ENCODE results near the gene HRH2. TPM values are rescaled to one million over a fixed set of nuclear protein-coding genes. Genes with fewer than 3 reads are reported as not detected.
A peak's percentile ranks its signal among the peaks of the same experiment; 100 is the strongest.

Gene HRH2
- total and polyA plus RNA-seq, 4 donors, result 2.6 to 3.9 (median 3.5) TPM

DNA sequence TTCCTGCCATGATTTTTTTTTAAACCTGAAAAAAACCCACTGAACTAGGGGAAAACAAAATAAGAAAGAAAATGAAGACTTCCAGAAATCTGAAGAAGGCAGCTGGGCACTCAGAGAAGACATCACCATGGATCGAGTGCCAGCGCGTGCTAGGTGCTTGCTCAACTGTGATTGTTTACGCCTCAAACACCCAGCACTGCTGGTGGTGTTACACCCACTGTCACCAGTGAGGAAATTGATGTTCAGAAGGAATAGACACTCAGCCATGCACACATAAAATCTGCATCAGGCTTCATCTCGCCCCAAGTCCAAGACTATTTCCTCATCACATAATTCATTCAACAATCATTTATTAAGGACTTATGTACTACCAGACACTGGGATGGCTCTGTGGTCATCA lies 82.1 kb downstream of the HRH2 start:
- Histone ChIP-seq H3K4me1 (ENCODE audit: control insufficient read depth, insufficient read depth, low read length) (peaks cover 6% of the 10 kb centered on the region), H3K27ac (ENCODE audit: low read depth, low read length) (no peak overlapping the region), H3K36me3 (ENCODE audit: control insufficient read depth, insufficient read depth, low read length) (no peaks in the 10 kb centered on the region), H3K9me3 (ENCODE audit: control insufficient read depth, insufficient read depth, low read length) (no peaks in the 10 kb centered on the region), H3K27me3 (ENCODE audit: control insufficient read depth, insufficient read depth, low read length) (no peaks in the 10 kb centered on the region), H3K4me3 (ENCODE audit: low read depth, low read length) (no peak overlapping the region)
- peak in 1 of 6 donors; percentile 5 for DNase-seq (ENCODE audit: low read depth in 4 of 6, low spot score in 6 of 6)
- 38% methylated on average over 4 of the region's 5 CpGs for WGBS (ENCODE audit: insufficient coverage)

DNA sequence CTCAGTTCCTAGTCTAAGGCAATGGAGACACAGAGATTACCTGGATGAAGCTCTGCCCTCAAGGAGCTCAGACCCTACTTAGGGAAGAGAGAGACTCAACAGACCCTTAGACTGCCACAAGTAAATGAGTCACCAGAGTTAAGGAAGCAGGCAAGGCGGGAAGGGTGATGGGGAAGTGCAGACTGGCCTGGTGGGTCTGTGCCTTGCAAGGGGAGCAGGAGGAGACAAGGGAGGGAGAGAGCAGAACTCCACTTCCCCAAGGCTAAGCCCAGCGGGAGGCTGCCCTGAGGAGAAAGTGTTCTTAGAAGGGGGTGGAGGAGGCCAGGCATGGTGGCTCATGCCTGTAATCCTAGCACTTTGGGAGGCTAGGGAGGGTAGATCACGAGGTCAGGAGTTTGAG lies 83.7 kb downstream of the HRH2 start:
- H3K4me3 ChIP-seq (ENCODE audit: low read depth, low read length), result no peak overlapping the region
- H3K4me1 ChIP-seq (ENCODE audit: control insufficient read depth, insufficient read depth, low read length), result peaks cover 6% of the 10 kb centered on the region
- DNase-seq (ENCODE audit: low read depth in 4 of 6, low spot score in 6 of 6), result no peak
- H3K27me3 ChIP-seq (ENCODE audit: control insufficient read depth, insufficient read depth, low read length), result no peaks in the 10 kb centered on the region
- H3K27ac ChIP-seq (ENCODE audit: low read depth, low read length), result no peak overlapping the region
- WGBS (ENCODE audit: insufficient coverage), result 89% methylated on average over 3 of the region's 3 CpGs
- H3K36me3 ChIP-seq (ENCODE audit: control insufficient read depth, insufficient read depth, low read length), result no peaks in the 10 kb centered on the region
- no peaks in the 10 kb centered on the region for H3K9me3 ChIP-seq (ENCODE audit: control insufficient read depth, insufficient read depth, low read length)

DNA sequence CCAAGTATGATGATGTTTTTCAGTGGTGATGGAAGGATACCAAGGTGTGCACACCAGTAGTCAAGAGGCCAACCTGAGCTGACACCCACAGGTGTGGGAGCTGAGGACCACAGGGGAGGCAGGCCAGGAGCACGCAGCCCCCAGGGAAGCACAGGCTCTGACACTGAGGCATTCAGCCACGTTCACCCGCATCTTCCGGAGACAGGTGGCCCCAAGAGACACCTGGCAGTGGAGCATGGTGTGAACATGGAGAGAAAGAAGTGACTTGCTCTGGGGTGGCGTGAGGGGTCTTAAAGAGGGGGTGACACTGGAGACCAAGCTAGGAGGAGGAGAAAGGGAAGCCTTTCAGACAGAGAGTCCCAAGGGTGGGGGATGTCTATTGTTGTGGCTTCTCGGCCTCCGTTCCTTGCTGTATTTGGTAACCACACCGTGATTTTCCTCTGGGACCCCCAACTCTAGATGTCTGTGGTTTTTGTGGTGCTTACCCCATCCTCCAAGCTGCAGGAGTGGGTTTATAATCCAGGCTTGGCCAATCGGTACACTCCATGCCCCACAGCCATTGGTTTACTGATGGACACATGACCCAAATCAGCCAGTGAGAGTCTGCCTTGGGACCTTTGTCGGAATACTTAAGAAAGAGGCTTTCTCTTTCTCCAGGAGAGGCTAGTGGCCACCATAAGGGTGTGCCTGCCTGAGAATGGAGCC lies 84.6 kb downstream of the HRH2 start:
- H3K36me3 ChIP-seq (ENCODE audit: control insufficient read depth, insufficient read depth, low read length), result no peaks in the 10 kb centered on the region
- no peaks in the 10 kb centered on the region for H3K27me3 ChIP-seq (ENCODE audit: control insufficient read depth, insufficient read depth, low read length)
- H3K4me1 ChIP-seq (ENCODE audit: control insufficient read depth, insufficient read depth, low read length), result peaks cover 6% of the 10 kb centered on the region
- 75% methylated on average over 8 of the region's 10 CpGs for WGBS (ENCODE audit: insufficient coverage)
- no peaks in the 10 kb centered on the region for H3K9me3 ChIP-seq (ENCODE audit: control insufficient read depth, insufficient read depth, low read length)
- no peak overlapping the region for H3K4me3 ChIP-seq (ENCODE audit: low read depth, low read length)
- no peak for DNase-seq (ENCODE audit: low read depth in 4 of 6, low spot score in 6 of 6)
- no peak overlapping the region for H3K27ac ChIP-seq (ENCODE audit: low read depth, low read length)

DNA sequence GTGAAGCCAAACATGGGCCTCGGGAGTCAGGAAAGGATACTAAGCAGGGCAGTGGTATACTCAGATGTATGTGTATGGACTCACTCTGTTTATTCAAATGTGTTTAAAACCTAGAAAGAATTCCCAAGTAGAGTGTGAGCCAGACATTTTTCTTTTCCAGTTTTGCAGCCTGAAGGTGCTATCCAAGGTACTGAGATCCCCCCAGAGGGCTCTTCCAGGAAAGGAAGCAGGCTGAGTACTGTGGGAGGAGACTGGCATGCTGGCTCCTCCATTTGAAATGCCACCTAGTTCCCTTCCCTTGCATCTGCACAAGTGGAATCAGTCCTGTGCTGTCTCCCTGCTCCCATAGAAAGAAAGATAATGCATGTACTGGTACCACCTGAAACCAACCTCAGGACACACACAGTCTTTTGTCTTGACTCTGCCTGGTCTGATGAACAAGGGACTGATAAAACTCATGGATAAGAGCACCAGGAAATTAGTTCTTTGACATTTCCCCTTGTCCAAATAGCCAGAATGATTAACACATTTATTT lies 85.9 kb downstream of the HRH2 start:
- H3K27ac ChIP-seq (ENCODE audit: low read depth, low read length), result no peak overlapping the region
- no peaks in the 10 kb centered on the region for H3K36me3 ChIP-seq (ENCODE audit: control insufficient read depth, insufficient read depth, low read length)
- no peaks in the 10 kb centered on the region for H3K27me3 ChIP-seq (ENCODE audit: control insufficient read depth, insufficient read depth, low read length)
- peak in 2 of 6 donors; percentile 29 to 46 for DNase-seq (ENCODE audit: low read depth in 4 of 6, low spot score in 6 of 6)
- peaks cover 6% of the 10 kb centered on the region for H3K4me1 ChIP-seq (ENCODE audit: control insufficient read depth, insufficient read depth, low read length)
- WGBS (ENCODE audit: insufficient coverage), result 90% methylated on average over 1 of the region's 1 CpG
- no peaks in the 10 kb centered on the region for H3K9me3 ChIP-seq (ENCODE audit: control insufficient read depth, insufficient read depth, low read length)
- no peak overlapping the region for H3K4me3 ChIP-seq (ENCODE audit: low read depth, low read length)

DNA sequence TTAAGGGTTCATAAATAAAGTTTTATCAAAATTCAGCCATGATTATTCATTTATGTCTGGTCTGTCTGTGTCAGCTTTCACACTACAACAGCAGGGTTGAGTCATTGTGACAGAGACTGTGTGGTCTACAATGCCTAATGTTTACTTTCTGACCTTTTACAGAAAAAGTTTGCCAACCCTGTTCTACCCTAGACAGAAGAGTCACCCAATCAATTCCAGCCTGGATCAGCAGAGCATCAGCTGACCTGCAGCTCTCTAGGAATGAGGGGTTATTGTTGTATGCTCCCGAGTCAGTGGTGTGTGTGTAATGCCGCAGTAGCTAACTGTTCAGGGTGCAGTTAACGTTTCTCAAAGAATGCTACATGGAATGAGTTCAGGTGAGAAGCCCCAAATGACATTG lies 87.3 kb downstream of the HRH2 start:
- DNase-seq (ENCODE audit: low read depth in 4 of 6, low spot score in 6 of 6), result no peak
- H3K36me3 ChIP-seq (ENCODE audit: control insufficient read depth, insufficient read depth, low read length), result no peaks in the 10 kb centered on the region
- no peaks in the 10 kb centered on the region for H3K27me3 ChIP-seq (ENCODE audit: control insufficient read depth, insufficient read depth, low read length)
- no peaks in the 10 kb centered on the region for H3K9me3 ChIP-seq (ENCODE audit: control insufficient read depth, insufficient read depth, low read length)
- WGBS (ENCODE audit: insufficient coverage), result 10% methylated on average over 2 of the region's 3 CpGs
- H3K4me1 ChIP-seq (ENCODE audit: control insufficient read depth, insufficient read depth, low read length), result no peaks in the 10 kb centered on the region
- H3K27ac ChIP-seq (ENCODE audit: low read depth, low read length), result no peak overlapping the region
- no peak overlapping the region for H3K4me3 ChIP-seq (ENCODE audit: low read depth, low read length)

DNA sequence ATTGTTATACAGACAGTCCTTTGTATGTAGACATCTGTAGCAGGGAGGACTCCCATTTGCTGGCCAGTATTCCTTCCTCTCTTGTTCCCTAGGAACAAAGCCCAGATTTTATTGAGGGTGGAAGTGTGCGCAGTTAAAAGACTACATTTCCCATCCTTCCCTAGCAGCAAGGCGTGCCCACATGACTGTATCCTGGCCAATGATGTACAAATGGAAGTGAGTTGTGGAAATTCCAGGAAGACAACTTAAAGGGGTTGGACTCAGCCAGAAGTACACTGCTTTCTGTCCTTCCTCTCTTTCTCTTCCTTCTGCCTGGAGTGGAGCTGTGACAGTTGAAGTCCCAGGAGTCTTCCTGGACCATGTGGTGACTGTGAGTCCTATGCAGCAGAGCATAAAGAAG lies 89.0 kb downstream of the HRH2 start:
- WGBS (ENCODE audit: insufficient coverage), result no CpG with 5 or more reads among the region's 2 CpGs
- H3K4me3 ChIP-seq (ENCODE audit: low read depth, low read length), result no peak overlapping the region

DNA sequence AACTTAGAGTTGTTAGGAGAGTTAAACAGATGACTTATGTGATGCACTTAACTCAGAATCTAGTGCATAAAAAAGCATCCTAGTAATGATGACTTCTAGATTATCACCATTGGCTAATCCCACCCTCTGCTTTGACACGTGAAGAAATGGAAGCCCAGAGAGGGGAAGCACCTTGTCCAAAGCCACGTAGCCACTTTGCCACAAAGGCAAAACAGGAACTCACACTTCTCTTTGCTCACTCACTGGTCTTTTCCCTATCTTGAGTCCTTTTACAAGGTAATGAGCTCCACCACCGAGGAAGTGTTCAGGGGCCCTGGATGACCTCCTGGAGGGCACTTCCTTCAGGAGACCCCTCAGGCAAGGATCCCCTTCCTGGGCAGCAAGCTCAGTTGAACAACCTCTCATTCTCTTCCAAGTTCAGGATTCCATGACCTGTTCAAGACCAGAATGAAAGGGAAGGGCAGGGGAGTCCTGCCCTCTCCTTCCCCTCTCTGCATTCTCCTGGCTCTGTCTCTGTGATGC lies 89.7 kb downstream of the HRH2 start:
- Histone ChIP-seq H3K4me1 (ENCODE audit: control insufficient read depth, insufficient read depth, low read length) (peaks cover 3% of the 10 kb centered on the region), H3K9me3 (ENCODE audit: control insufficient read depth, insufficient read depth, low read length) (no peaks in the 10 kb centered on the region), H3K27ac (ENCODE audit: low read depth, low read length) (no peak overlapping the region), H3K27me3 (ENCODE audit: control insufficient read depth, insufficient read depth, low read length) (no peaks in the 10 kb centered on the region), H3K36me3 (ENCODE audit: control insufficient read depth, insufficient read depth, low read length) (no peaks in the 10 kb centered on the region), H3K4me3 (ENCODE audit: low read depth, low read length) (no peak overlapping the region)
- 94% methylated on average over 2 of the region's 3 CpGs for whole genome bisulfite sequencing (ENCODE audit: insufficient coverage)
- no peak for DNase-seq (ENCODE audit: low read depth in 4 of 6, low spot score in 6 of 6)

More for the DNA sequence above, 89.0 kb downstream of the HRH2 start:
- Histone ChIP-seq H3K27me3 (ENCODE audit: control insufficient read depth, insufficient read depth, low read length) (no peaks in the 10 kb centered on the region), H3K4me1 (ENCODE audit: control insufficient read depth, insufficient read depth, low read length) (peaks cover 3% of the 10 kb centered on the region), H3K36me3 (ENCODE audit: control insufficient read depth, insufficient read depth, low read length) (no peaks in the 10 kb centered on the region), H3K27ac (ENCODE audit: low read depth, low read length) (no peak overlapping the region), H3K9me3 (ENCODE audit: control insufficient read depth, insufficient read depth, low read length) (no peaks in the 10 kb centered on the region)
- peak in 2 of 6 donors; percentile 73 to 82 for DNase-seq (ENCODE audit: low read depth in 4 of 6, low spot score in 6 of 6)

DNA sequence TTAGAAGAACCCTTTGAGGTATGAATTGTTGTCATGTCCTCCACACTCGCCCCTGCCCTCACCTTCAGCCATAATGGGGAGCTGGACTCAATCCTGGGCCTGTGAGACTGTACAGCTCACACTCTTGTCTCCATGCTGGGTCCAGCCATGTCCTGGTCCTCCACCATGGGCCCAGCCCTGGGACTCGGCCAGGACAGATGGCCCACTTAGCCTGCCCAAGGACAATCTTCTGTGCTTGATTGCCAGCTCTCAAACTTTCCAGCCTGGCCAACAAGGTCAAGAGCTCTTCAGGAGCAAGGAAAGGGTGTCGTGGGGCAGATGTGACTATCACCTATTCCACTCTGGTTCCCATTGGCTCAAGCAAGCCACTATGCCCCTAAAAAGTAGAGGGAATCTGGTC lies 90.8 kb downstream of the HRH2 start:
- Histone ChIP-seq H3K27me3 (ENCODE audit: control insufficient read depth, insufficient read depth, low read length) (no peaks in the 10 kb centered on the region), H3K36me3 (ENCODE audit: control insufficient read depth, insufficient read depth, low read length) (no peaks in the 10 kb centered on the region), H3K27ac (ENCODE audit: low read depth, low read length) (no peak overlapping the region), H3K4me3 (ENCODE audit: low read depth, low read length) (no peak overlapping the region), H3K4me1 (ENCODE audit: control insufficient read depth, insufficient read depth, low read length) (peaks cover 3% of the 10 kb centered on the region), H3K9me3 (ENCODE audit: control insufficient read depth, insufficient read depth, low read length) (no peaks in the 10 kb centered on the region)
- WGBS (ENCODE audit: insufficient coverage), result 83% methylated on average over 3 of the region's 3 CpGs
- no peak for DNase-seq (ENCODE audit: low read depth in 4 of 6, low spot score in 6 of 6)

DNA sequence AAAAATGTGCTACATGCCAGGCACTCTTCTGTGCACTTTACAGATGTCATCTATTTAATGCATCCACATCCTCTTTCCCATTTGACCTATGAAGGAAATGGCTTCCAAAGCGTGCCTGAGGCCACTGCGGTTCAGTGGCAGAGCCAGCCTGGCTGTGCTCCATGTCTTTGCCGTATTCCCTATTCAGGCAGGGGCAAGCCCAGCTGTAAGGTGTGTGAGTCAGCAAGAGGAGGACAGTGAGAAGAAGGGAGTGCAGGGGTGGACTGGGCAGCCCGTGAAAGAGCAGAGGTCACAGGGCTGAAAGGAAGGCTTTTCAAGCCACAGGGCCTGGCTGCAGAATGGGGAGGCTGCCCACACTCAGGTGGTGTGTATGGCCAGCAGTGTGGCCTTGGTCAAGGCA lies 91.7 kb downstream of the HRH2 start:
- Histone ChIP-seq H3K4me3 (ENCODE audit: low read depth, low read length) (no peak overlapping the region), H3K9me3 (ENCODE audit: control insufficient read depth, insufficient read depth, low read length) (no peaks in the 10 kb centered on the region), H3K27me3 (ENCODE audit: control insufficient read depth, insufficient read depth, low read length) (no peaks in the 10 kb centered on the region), H3K4me1 (ENCODE audit: control insufficient read depth, insufficient read depth, low read length) (peaks cover 3% of the 10 kb centered on the region), H3K27ac (ENCODE audit: low read depth, low read length) (no peak overlapping the region), H3K36me3 (ENCODE audit: control insufficient read depth, insufficient read depth, low read length) (no peaks in the 10 kb centered on the region)
- no peak for DNase-seq (ENCODE audit: low read depth in 4 of 6, low spot score in 6 of 6)
- 74% methylated on average over 4 of the region's 4 CpGs for WGBS (ENCODE audit: insufficient coverage)

DNA sequence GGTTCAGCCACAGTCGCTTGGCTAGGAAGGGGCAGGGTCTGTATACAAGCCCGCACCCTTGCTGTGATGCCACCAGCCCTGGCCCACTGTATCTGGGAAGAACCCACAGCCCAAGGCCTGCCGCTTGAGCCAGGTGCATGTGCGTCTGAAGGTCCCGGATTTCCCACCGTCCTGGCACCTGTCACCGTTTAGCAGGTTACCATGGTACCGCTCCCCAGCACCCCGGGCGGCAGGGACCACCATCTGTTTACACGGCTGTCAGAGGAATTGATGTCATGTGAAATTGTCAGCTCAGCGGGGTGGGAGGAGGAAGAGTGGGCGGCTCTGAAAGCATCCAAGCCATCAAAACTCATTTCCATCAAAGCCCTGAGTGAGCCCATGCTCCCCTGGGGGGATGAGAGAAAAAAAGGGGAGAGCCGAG lies 92.7 kb downstream of the HRH2 start:
- H3K27ac ChIP-seq (ENCODE audit: low read depth, low read length), result no peak overlapping the region
- H3K9me3 ChIP-seq (ENCODE audit: control insufficient read depth, insufficient read depth, low read length), result no peaks in the 10 kb centered on the region
- WGBS (ENCODE audit: insufficient coverage), result 27% methylated on average over 10 of the region's 14 CpGs
- H3K4me3 ChIP-seq (ENCODE audit: low read depth, low read length), result no peak overlapping the region
- DNase-seq (ENCODE audit: low read depth in 4 of 6, low spot score in 6 of 6), result peak in 2 of 6 donors; percentile 68 to 88
- H3K27me3 ChIP-seq (ENCODE audit: control insufficient read depth, insufficient read depth, low read length), result no peaks in the 10 kb centered on the region
- no peaks in the 10 kb centered on the region for H3K36me3 ChIP-seq (ENCODE audit: control insufficient read depth, insufficient read depth, low read length)
- peaks cover 3% of the 10 kb centered on the region for H3K4me1 ChIP-seq (ENCODE audit: control insufficient read depth, insufficient read depth, low read length)
